Smooth muscle cell (in vitro differentiated cells): Measurements from ENCODE around the gene CHST12. TPM values are rescaled to one million over a fixed set of nuclear protein-coding genes. Genes with fewer than 3 reads are reported as not detected.
"Not testable (repeated sequence)": the region's sequence is repeated elsewhere in the genome, so short reads cannot be mapped to it uniquely, and the experiment has no call there.

ENCODE experiments used
- DNase-seq: peaks from one replicate; lab custom pipeline; 2025; ENCODE audit not compliant: unreplicated experiment; lab: John Stamatoyannopoulos, UW
- H2AFZ ChIP-seq: fragments of 200-600 bp; sonication (generic); 2 replicates; pipeline ENCODE4 v1.6.0; 2016; ENCODE audit warnings: antibody characterized with exemption, low read depth, mild to moderate bottlenecking
- H3F3A ChIP-seq: fragments of 200-600 bp; sonication (generic); 2 replicates; pipeline ENCODE4 v1.6.0; 2017; ENCODE audit warnings: antibody characterized with exemption, low read depth
- H3K27ac ChIP-seq: fragments of 200-600 bp; sonication (generic); 2 replicates; pipeline ENCODE4 v1.5.1; 2016; ENCODE audit warnings: low read depth, mild to moderate bottlenecking
- H3K27me3 ChIP-seq: fragments of 200-600 bp; sonication (generic); 2 replicates; pipeline ENCODE4 v1.6.1; 2016; ENCODE audit warnings: low read depth, mild to moderate bottlenecking
- H3K36me3 ChIP-seq: fragments of 200-600 bp; sonication (generic); 2 replicates; pipeline ENCODE4 v1.5.1; 2016; ENCODE audit warnings: low read depth
- H3K4me1 ChIP-seq: fragments of 200-600 bp; sonication (generic); 2 replicates; pipeline ENCODE4 v1.5.1; 2016; ENCODE audit warnings: low read depth
- H3K4me2 ChIP-seq: fragments of 200-600 bp; sonication (generic); 2 replicates; pipeline ENCODE4 v1.6.0; 2016; ENCODE audit warnings: mild to moderate bottlenecking
- H3K4me3 ChIP-seq: fragments of 200-600 bp; sonication (generic); 2 replicates; pipeline ENCODE4 v1.5.1; 2016; ENCODE audit warnings: mild to moderate bottlenecking
- H3K79me2 ChIP-seq: fragments of 200-600 bp; sonication (generic); 2 replicates; pipeline ENCODE4 v1.6.0; 2016; ENCODE audit warnings: low read depth, mild to moderate bottlenecking
- H3K9ac ChIP-seq: fragments of 200-600 bp; sonication (generic); 2 replicates; pipeline ENCODE4 v1.6.0; 2016; ENCODE audit warnings: low read depth
- H3K9me3 ChIP-seq: fragments of 200-600 bp; sonication (generic); replicated peaks from 2 replicates; pipeline ENCODE4 v1.5.1; 2016; ENCODE audit warnings: low read depth
- H4K20me1 ChIP-seq: fragments of 200-600 bp; sonication (generic); 2 replicates; pipeline ENCODE4 v1.6.0; 2016; ENCODE audit warnings: low read depth
- CTCF ChIP-seq: fragments of 200-600 bp; sonication (generic); IDR thresholded peaks from 2 replicates; pipeline ENCODE4 v1.5.1; 2017; ENCODE audit warnings: borderline replicate concordance, mild to moderate bottlenecking, antibody characterized with exemption; ENCODE audit not compliant: insufficient read depth, poor library complexity, severe bottlenecking
- WGBS: methylation state at CpG from one replicate; pipeline ENCODE4 v1.1.7; 2016; ENCODE audit warnings: low lambda C conversion rate; 5-methylcytosine and 5-hydroxymethylcytosine counted together
- polyA plus RNA-seq: library from polyadenylated mRNA; unstranded; fragments of >200 nt; fragmentation: Nextera tagmentation; extraction: Ambion mirVana; gene quantifications from 2 replicates; pipeline ENCODE4 v1.2.1, GENCODE V29; 2016
- total RNA-seq: library from RNA; depleted of rRNA; stranded (reverse); fragments of >200 nt; gene quantifications from 2 replicates; pipeline ENCODE4 v1.2.3, GENCODE V29; 2014

The CHST12 gene
- total and polyA plus RNA-seq, 2 experiments from 2014 or later: 10.1 to 19.7 TPM

- Histone ChIP-seq H3K4me1 (no peaks in the 10 kb centered on the region), H3K27ac (no peak overlapping the region), H3K4me2 (no peak overlapping the region), H3K4me3 (no peak overlapping the region), H4K20me1 (peaks cover 66% of the 10 kb centered on the region), H3K79me2 (peaks cover 21% of the 10 kb centered on the region), H3K9ac (no peak overlapping the region), H3K9me3 (no peaks in the 10 kb centered on the region), H3K36me3 (peaks cover 16% of the 10 kb centered on the region), H3F3A (no peaks in the 10 kb centered on the region), H3K27me3 (no peaks in the 10 kb centered on the region), H2AFZ (no peak overlapping the region)
- TF ChIP-seq CTCF: no peak
- WGBS: 97% methylated on average over 26 of the region's 26 CpGs
- DNase-seq: no peak
Measured at GRCh38 chr7:2374830-2375728, 28.3 kb upstream of the CHST12 start.

GRCh38 chr7:2376351-2377154, 26.9 kb upstream of the CHST12 start:
- H3K36me3 ChIP-seq: peaks cover 7% of the 10 kb centered on the region
- H3K9me3 ChIP-seq: no peaks in the 10 kb centered on the region
- H3K79me2 ChIP-seq: peaks cover 21% of the 10 kb centered on the region
- H3K4me1 ChIP-seq: no peaks in the 10 kb centered on the region
- 97% methylated on average over 25 of the region's 27 CpGs for WGBS
- H2AFZ ChIP-seq: no peak overlapping the region
- no peak for DNase-seq
- no peak overlapping the region for H3K27ac ChIP-seq
- H3K27me3 ChIP-seq: no peaks in the 10 kb centered on the region
- H4K20me1 ChIP-seq: peaks cover 68% of the 10 kb centered on the region
- H3F3A ChIP-seq: no peaks in the 10 kb centered on the region
- no peak overlapping the region for H3K9ac ChIP-seq
- TF ChIP-seq CTCF: no peak
- no peak overlapping the region for H3K4me3 ChIP-seq
- no peak overlapping the region for H3K4me2 ChIP-seq

- 96% methylated on average over 12 of the region's 18 CpGs for WGBS
Measured at GRCh38 chr7:2377492-2377891, 25.9 kb upstream of the CHST12 start.

GRCh38 chr7:2378125-2378524, 25.3 kb upstream of the CHST12 start:
- not testable (repeated sequence) for H3K4me2 ChIP-seq, H3F3A ChIP-seq, H3K36me3 ChIP-seq, H2AFZ ChIP-seq, H3K4me3 ChIP-seq, DNase-seq, H3K9me3 ChIP-seq, H3K4me1 ChIP-seq, H3K27ac ChIP-seq, H3K9ac ChIP-seq, H3K27me3 ChIP-seq
- Histone ChIP-seq H3K79me2 (peaks cover 21% of the 10 kb centered on the region), H4K20me1 (peaks cover 55% of the 10 kb centered on the region)
- 97% methylated on average over 15 of the region's 18 CpGs for WGBS

More at GRCh38 chr7:2377492-2377891, 25.9 kb upstream of the CHST12 start:
- Histone ChIP-seq H3K79me2 (peaks cover 21% of the 10 kb centered on the region), H4K20me1 (peaks cover 61% of the 10 kb centered on the region)
- not testable (repeated sequence) for H3K36me3 ChIP-seq, H2AFZ ChIP-seq, DNase-seq, H3K4me1 ChIP-seq, H3K4me3 ChIP-seq, H3K27me3 ChIP-seq, H3K4me2 ChIP-seq, H3F3A ChIP-seq, H3K9ac ChIP-seq, H3K27ac ChIP-seq, H3K9me3 ChIP-seq
